ENCODE measurements around the gene CXCL5.

CXCL5 gene

GRCh38 chr4:73998040-73999011 is at the start of gene CXCL5:
Gene CXCL5, minus strand, starts transcription at chr4:73998677. Its CDS starts 96 bp downstream, at chr4:73998581.
- DNase-seq (ENCODE audit: extremely low read depth, low read depth), result no peak
- TF ChIP-seq CTCF (IDR thresholded peaks at IDR 0.05; ENCODE audit: low read depth, low read length), result no peak; the same call in 1 of the 2 replicates

GRCh38 chr4:74047152-74047551 is 48.7 kb upstream of the CXCL5 start:
- no peak for DNase-seq (ENCODE audit: extremely low read depth, low read depth)

GRCh38 chr4:74045772-74046171 is 47.3 kb upstream of the CXCL5 start:
- TF ChIP-seq CTCF (IDR thresholded peaks at IDR 0.05; ENCODE audit: low read depth, low read length), result no peak
- no peak for DNase-seq (ENCODE audit: extremely low read depth, low read depth)

More at GRCh38 chr4:74047152-74047551, 48.7 kb upstream of the CXCL5 start:
- TF ChIP-seq CTCF (IDR thresholded peaks at IDR 0.05; ENCODE audit: low read depth, low read length), result no peak

- TF ChIP-seq CTCF (IDR thresholded peaks at IDR 0.05; ENCODE audit: low read depth, low read length), result no peak
- DNase-seq (ENCODE audit: extremely low read depth, low read depth), result no peak
Observed at GRCh38 chr4:74045247-74045646, 46.8 kb upstream of the CXCL5 start.

GRCh38 chr4:74044677-74045076 is 46.2 kb upstream of the CXCL5 start:
- TF ChIP-seq CTCF (IDR thresholded peaks at IDR 0.05; ENCODE audit: low read depth, low read length), result no peak
- DNase-seq (ENCODE audit: extremely low read depth, low read depth), result no peak

GRCh38 chr4:74042681-74043080 is 44.2 kb upstream of the CXCL5 start:
- DNase-seq (ENCODE audit: extremely low read depth, low read depth), result no peak
- no peak for TF ChIP-seq CTCF (IDR thresholded peaks at IDR 0.05; ENCODE audit: low read depth, low read length)

GRCh38 chr4:74041418-74041817 is 42.9 kb upstream of the CXCL5 start:
- no peak for TF ChIP-seq CTCF (IDR thresholded peaks at IDR 0.05; ENCODE audit: low read depth, low read length)
- DNase-seq (ENCODE audit: extremely low read depth, low read depth), result no peak
